Stimulated activated CD8-positive, alpha-beta memory T cell treated with anti-CD3 and anti-CD28 coated beads, Interleukin-12 subunit alpha, Interleukin-12 subunit beta, amount 100 ng/mL, for 4 hours (primary cell): ENCODE results near the gene RAD23B.

Source experiments
- DNase-seq: peaks from one replicate; pipeline ENCODE4 v3.0.0-alpha.2; 2020; ENCODE audit warnings: low read depth

RAD23B gene

DNA sequence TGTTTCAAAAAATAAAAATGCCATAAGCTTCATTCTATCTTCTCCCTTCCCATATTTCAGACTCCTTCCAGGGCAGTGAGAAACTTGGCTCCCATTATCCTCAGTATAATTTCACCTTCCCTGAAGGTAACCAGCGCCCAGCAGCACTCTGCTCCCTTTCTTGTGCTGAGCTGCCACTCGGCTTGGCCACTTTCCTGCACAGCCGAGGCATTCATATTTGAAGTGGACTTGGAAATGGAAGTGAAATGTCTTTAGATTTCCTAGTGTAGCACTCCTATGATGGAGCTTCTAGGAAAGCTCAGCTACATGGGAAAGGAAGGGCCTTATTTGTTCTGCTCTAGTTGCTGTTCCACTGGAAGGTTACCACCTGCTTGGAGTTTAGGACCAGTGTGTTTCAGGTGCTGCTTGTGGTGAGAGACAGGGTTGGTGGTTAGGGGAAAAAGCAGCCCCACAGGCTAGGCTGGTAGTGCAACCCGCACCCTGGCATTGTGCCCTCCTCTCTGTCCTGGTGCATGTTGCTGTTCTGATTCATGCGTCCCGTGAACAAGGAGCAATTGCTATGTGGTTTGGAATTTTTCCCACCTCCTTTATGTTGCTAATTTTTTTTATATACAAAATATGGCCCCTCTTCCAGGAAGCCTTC, 53.8 kb downstream of the RAD23B start:
- DNase-seq = no peak

DNA sequence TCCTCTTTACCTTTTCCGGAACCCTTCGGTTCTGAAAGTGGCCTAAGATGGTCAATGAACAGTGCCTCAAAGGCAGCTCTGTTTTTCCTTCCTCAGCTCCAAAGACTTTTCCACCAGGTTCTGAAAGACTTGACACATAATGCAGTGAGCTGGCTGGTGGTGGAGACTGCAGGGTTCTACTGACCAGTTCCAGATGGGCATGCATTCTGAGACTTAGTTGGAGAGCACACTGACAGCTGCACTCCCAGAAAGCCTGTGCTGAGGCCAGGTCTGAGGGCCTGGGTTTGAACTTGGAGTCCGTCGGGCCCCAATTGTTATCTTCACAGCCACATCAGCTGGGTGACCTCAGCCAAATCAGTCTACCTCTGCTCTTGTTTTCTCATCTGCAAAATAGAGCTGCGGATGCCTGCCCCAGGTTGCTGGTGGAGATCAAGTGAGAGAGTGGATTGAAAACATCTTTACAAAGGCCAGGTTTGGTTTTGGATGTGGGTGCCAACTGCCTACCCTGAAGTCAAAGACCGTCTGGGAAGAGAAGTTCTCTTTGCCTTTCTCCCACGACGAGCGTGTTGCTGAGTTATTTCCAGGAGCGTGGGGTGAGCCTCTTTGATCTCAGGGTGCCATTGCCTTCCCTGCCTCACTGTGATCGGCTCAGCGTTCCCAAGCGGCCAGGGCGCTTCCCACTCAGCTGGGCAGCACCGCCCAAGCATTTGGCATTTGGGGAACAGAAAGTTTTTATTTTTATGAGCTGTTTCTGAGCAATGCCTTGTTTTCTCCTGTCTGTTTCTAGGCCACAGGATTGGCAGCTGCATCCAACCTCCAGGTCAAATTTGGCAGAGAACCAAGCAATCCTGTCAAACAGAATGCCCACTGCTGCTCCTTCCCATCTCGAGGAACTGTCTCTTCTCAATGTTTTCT, 54.9 kb downstream of the RAD23B start:
- no peak for DNase-seq

DNA sequence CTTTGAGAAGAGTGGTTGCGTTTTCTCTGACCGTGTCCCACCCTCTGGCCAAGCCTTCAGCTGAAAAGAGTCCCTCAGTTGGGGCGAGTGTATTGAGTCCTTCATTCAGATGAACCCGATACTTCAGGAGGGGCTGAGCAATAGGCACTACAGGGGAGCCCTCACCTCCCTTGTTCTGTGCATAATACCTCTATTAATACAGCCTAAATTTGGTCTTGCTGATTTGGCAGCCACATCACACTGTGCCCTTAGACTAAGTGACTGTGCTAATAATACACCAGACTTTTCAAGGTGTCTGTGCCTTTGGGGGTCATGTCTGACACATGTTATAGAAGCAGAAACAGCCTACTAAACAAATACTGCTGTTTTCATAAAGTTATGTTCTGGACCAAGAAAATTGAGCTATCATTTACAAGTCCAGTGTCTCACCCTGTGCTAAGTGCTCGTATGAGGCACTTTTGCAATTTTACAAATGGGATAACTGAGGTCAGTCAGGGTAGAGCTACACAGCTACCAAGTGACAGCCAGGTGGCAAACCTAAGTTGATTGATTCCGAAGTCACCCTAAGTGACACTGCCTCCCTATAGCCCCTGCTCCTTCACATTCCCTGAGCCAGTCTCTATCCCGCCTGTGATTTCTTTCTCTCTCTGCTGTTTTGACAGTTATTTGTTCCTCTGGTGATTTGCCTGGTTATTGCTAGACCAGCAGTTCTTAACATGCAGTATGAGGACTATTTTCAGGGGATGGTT, 56.0 kb downstream of the RAD23B start:
- no peak for DNase-seq

DNA sequence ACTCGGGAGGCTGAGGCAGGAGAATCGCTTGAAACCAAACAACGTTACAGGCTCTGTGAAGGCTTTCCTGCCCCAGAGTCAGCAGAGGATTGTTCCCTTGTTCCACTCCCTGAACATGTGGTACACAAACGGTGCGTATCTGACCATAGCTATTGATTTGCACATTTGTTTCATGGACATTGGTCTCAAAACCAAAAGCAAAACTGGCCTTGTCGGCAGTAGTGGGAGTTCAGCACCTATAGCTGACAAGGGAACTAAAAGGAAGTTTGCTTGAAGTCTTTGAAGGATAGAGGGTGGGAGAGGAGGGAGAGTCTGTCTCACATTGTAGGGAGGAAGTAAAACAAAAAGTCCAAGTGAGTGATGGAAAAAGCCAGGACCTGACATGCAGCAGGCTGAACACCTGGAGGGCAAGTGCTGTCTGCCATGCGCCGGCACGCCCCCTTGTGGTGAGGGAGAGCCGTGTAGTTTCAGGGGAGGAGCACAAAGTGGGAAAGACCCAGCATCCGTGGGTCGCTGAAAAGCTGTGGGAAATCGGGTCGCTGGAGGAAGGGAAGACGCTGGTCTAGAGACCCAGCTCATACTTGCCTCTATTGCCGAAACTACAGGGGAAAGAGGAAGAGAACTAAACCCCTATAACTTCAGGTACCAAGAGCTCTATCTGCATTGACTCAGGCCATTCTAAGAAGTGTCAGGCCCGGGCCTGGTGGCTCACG, 58.0 kb downstream of the RAD23B start:
- DNase-seq = peak; percentile 63

DNA sequence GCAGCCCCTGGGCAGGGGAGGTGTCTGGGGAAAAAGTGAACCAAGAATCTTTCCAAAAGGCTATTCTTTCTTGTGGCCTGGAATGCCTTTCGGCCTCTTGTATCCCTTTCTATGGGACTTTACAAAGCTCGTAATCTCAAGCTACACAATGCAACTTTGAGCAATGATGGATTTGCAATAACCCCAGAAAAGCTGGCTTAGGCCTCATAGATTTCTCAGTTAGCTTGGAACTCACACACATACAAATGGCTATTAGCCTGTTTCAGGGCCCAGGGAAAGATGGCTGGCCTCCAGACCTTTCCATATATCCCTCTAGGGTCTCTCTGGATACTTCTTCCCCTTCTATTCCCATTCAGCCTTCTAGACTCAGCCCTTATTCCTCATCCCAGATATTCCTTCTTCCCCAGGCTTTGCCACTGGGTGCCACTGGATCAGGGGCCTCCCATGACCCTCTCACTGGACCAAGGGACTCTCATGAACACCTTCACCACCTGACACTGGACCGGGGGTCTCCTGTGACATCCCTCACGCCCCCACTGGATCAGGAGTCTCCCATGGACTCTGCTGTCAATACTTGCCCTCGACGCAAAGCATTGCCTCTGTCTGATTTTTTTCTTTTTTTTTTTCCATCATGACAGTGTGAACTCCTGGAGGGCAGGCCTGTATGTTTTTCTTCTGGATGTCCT, 59.5 kb downstream of the RAD23B start:
- DNase-seq = no peak

DNA sequence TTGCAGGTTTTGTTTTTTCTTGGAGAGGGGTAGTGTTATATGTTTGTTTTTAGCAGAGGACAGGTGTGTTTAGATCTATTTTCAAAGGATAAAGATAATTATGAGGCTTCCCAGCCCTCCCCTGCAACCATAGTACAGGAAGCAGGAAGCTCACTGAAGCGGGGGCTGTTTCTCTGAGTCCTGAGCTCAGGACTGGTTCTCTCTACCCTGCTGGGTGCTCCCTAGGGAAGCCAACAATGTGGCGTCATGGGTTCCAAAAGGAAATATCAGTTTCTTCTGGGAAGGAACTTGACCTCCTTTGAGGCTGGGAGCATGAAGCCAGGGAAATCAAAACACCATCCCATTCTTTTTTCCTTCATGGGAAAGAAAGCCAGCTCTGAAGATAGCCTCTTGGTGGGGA, 62.2 kb downstream of the RAD23B start:
- no peak for DNase-seq

DNA sequence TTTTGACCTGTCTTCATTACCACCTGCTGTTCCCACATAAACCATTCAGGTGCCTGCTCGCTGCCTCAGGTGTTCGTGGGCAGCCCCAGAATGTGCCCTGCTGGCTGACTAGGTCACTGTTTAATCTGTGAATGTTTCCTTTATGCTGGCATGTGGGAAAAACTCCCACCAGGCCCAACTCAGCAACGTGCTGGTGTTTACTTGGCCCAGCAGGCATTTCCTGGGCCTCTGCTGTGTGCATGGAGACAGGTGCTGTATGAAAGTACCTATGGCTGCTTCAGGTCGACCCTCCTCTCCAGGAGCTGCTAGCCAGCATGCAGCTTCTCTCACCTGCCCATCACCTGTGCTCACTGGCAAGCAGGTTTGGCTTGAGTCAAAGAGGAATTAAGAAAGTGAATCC, 65.8 kb downstream of the RAD23B start:
- DNase-seq = no peak

DNA sequence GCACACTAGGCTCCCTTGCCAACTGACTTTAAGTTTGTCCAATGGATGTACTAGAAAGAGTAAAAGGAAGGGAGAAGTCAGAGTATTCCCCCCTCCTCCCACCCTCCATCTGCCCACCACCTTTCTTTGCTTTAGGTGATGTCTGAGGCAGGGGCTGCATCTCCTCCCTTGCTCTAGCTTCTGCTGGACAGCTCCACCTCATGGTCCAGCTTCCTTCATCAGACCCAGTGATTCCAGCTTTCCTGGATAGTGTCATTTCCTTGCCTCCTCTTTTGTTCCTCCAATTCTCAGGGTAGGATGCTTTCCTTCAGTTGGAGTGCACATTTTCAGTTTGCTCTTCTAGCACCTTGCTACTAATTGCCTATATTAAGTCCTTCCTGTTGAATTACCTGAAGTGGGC, 67.4 kb downstream of the RAD23B start:
- no peak for DNase-seq

DNA sequence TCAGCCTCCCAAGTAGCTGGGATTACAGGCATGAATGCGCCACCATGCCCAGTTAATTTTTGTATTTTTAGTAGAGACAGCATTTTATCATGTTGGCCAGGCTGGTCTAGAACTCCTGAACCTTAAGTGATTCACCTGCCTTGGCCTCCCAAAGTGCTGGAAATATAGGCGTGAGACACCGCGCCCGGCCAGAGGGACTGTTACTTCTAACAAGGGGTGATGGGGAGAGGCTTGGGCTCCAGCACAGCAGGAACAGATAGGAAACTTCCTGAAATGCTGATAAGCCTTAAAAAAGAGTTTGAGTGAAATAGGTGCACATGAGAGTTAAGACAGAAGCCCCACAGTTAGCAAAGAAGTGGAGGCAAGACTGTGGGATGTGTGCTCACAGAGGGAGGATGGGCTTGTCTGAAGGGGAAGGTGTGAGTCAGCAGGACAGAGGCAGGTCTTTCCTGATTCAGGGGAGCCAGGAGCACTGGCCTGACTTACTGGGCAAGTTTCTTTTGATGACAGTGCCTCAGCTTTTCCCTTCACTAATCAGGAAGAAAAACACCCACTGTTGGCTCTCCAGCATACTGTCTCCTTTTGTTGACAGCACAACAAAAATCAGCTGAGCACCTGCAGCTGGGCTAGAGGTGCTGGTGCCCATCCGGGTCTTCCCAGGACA, 68.4 kb downstream of the RAD23B start:
- no peak for DNase-seq

DNA sequence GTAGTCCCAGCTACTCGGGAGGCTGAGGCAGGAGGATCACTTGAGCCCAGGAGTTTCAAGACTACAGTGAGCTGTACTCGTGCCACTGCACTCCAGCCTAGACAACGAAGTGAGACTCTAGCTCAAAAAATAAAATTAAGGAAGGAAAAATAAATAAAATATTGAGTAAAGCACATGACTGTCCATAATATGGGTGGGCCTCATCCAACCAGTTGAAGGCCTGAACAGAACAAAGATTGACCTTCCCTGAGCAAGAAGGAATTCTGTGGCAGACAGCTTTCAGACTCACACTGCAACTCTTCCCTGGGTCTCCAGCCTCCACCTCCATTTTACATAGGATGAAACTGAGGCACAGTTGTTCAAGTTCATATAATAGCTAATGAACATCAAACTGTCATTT, 72.3 kb downstream of the RAD23B start:
- no peak for DNase-seq

DNA sequence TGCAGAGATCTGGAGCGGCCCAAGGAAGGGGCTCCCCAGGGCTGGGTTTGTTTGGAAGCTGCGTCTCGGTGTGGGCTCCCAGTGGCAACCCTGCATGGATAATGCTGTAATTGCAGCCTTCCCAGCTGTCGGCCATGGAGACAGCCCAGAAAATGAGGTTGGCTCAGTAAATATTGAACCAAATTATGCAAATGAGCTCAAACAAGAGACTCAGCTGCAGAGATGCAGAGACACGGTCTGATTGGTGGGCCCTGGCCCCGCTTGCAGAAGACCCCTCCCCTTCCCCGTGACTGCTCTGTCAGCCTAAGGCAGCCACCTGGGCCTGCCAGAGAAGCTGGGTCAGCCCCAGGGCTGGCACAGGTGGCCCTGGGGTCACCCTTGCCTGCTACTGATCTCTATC, 75.9 kb downstream of the RAD23B start:
- no peak for DNase-seq

DNA sequence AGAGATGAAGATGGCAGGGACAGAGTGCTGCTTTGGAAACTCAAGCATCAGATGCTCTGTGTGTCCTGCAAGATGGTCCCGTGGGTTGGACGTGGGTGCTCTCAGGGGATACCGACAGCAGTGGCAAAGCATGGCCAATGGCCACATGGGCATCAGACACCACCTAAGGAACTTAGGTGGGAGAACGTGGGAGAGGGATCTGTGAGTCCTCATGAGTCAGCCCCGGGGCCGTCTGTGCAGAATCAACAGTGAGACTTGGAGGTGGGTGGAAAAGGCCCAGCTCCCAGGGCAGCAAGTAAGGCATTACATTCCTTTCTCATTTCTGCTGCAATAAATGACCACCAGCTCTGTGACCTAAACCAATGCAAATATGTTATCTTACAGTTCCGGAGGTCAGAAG, 77.0 kb downstream of the RAD23B start:
- no peak for DNase-seq

DNA sequence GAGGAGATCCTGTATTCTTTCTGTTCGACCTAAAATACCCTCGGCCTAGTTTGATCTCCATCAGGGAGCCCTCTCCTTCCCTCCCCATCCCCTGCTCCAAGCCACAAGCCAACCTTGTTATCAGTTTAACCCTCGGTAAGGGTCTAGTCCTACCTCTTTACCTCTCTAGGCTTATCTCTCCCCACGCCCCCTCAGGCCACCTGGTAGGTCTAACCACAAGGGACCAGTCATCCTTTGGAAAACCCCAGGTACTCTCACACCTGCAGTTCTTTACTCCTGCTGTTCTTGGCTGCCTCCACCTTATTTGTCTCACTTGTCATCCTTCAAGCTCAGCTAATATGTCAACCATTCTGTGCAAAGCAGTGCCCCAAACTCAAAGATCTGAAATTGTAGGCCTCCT, 78.7 kb downstream of the RAD23B start:
- no peak for DNase-seq

DNA sequence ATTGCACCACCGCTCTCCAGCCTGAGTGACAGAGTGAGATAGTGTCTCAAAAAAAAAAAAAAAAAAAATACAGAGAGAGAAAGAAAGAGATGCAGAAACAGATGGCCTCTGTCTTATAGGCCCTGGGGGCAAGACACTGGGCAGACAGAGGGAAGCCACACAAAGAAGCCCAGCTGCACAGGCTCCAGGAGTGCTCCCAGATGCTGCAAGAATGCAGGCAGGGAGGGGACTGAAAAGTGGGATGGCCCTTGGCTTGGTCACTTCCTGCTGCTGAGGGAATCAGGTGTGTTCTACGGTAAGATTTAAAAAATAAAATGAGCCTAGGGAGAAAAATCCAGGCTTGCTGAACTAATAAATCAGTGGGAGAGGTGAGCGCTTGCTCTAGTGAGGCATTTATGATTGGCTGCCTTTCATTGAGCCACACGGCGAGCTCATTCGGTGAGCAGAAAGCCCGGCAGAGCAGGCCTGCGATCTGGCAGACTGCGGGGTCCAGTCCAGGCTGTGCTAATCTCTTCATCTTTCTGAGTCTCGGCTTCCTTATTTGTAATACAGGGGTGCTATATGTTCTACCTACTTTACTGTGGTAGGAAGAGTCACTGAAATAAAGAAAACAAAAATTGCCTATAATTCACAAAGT, 80.6 kb downstream of the RAD23B start:
- DNase-seq = no peak

DNA sequence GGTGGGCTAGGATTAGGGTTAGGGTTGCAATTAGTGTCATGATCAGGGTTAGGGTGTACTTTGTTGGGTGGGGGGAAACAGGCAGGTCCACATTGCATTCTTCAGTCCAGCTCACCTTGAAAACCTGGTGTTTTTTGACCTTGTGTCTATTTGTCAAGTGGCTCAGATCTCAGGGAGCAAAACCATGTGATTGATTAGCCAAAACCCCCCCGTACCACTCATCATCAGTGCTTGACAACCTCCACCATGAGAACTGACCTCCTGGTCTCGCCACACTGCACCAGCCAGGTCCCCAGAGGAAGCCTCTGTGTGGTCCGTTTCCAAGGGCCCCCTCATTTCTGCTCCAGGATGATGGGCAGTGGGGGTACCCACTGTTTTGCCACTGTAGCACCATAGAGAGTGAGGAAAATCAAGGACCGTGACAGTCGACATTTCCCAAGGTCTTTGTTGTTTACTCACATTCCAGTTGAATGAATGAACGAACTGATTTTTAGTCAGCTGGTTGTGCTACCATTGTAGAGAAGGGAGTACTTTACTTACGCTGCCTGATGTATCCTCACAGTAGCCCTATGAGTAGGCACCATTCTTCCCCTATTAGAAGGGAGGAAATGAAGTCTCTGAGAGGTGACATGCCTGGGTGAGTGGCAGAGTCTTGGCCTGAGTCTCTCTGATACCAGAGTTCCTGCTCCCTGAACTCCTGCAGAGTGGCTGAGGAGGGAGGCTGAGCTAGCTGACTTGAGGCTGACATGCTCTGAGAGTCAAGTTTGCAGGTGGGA, 84.8 kb downstream of the RAD23B start:
- no peak for DNase-seq

DNA sequence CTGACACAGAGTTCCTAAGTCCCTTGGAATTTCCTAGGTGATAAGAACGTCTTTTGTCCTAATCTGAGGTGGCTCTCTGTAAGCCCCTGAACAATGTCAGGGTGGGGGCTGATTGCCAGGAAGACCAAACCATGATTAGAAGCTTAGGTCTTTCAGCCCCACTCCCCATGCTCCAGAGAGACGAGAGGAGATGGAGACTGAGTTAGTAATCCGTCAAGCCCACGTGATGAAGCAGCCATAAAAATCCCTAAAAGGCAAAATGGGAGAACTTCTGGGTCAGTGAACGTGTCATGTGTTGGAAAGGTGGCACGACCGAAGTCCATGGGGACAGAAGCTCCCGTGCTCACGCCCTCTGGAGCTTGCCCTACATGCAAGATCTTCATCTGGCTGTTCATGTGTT, 85.6 kb downstream of the RAD23B start:
- no peak for DNase-seq

DNA sequence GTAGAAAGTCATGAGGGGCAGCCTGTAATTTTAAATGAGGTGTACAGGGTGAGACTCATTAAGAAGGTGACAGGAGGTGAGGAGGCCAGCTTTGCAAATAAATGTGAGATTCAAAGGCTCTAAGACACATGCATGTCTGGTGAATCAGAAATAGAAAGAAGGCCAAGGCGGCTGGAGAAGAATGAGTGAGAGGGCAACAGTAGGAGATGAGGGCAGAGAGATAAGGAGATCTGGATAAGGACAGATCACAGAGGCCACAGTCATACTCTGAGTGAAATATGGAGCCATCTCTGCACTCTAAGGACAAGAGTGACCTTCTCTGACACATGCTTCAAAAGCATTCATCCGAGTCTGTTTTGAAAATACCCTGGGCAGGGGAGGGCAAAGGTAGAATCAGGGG, 90.7 kb downstream of the RAD23B start:
- no peak for DNase-seq

DNA sequence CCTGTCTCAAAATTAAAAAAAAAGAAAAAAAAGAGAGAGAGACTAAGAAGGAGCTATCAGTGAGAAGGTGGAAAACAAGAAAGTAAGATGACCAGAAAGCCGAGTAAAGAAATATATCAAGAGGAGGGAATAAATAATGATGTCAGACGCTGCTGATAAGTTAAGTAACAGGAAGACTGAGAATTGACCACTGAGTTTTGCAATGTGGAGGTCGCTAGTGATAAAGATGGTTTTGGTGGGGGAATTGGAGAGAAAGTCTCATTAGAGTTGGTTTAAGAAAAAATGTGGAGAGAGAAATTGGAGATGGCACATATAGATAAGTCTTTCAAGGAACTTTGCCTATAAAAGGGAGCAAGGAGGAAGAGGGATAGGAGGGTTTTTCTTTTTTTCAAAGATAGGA, 91.9 kb downstream of the RAD23B start:
- no peak for DNase-seq

DNA sequence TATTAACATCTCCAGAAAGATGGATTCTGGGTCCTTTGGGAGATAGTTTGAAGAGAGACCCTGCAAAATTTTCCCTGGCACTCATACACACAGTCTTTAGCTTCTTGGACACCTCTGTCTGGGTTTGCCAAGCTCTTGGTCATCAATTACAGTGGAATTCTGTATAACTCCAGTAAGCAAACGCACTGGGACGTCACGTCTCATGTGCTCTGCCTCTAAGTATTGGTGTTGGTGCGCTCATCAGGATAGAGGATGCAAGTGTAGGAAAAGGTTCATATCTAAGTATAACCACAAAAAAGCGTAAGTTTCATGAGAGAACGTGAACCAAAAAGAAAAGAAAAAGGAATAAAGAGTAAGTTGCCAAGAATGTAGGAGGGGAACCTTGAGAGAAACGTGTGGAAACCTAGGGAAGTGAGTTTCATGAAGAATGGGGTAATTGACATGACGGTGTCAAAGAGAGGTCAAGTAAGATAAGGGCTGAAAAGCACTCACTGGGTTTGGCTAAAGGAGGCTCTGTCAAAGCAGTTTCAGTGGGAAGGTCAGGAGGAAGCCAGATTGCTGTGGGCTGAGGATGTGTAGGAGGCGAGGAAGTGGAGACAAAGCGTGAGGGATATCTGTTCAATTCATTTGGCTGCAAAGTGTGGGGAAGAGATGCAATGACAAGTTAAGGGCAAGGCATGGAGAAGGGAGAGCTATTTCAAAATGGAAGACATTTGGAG, 92.7 kb downstream of the RAD23B start:
- no peak for DNase-seq
